Esophagus squamous epithelium (tissue), 4 donors: Measurements from ENCODE around the gene KIAA1586.

ENCODE experiments used
- POLR2A ChIP-seq, 4 donors: fragments of 450-650 bp; IDR thresholded peaks; one replicate each; pipeline ENCODE4 v1.6.1; 2017; ENCODE audit warnings: antibody characterized with exemption in 4 of 4, mild to moderate bottlenecking in 4 of 4, moderate library complexity in 3 of 4
- TF ChIP-seq, protein P1 (sequence below), 6 experiments: fragments of 450-650 bp in 4 of 6; fragments of 200-600 bp in 2 of 6; sonication (generic) in 2 of 6; IDR thresholded peaks; one replicate each; pipeline ENCODE4 v1.5.1; 2016 to 2019; ENCODE audit warnings: antibody characterized with exemption in 6 of 6, mild to moderate bottlenecking in 4 of 6, moderate library complexity in 4 of 6

DNA sequence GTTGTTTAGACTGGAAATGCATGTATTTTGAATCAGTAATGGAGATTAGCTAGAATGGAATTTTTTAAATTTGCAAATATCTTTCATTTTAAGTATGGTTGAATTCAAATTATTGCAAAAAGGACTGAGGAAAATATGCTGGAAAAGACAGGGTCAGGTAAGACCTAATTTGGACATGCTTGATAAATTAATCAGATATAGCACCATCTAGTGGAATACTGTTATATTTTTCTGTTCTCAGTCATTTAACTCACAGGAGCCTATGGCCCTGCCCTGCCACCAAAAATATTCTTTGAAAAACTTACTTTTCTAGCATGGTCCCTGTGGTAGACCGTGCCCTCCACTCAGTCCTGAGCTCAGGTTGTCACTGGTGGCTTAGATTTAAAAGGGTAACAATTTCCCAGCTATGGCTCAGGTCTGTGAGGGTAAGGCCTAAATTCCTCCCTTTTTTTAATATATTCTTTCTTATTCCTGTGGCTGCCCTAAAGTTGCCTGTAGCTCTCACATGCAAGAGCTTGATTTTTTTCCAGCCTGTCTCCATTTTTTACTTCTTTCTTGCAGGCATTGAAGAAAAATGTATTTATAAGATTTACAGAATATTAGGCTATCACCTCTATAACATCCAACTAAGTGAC lies 25.3 kb upstream of the KIAA1586 start:
- TF ChIP-seq, protein P1, sequence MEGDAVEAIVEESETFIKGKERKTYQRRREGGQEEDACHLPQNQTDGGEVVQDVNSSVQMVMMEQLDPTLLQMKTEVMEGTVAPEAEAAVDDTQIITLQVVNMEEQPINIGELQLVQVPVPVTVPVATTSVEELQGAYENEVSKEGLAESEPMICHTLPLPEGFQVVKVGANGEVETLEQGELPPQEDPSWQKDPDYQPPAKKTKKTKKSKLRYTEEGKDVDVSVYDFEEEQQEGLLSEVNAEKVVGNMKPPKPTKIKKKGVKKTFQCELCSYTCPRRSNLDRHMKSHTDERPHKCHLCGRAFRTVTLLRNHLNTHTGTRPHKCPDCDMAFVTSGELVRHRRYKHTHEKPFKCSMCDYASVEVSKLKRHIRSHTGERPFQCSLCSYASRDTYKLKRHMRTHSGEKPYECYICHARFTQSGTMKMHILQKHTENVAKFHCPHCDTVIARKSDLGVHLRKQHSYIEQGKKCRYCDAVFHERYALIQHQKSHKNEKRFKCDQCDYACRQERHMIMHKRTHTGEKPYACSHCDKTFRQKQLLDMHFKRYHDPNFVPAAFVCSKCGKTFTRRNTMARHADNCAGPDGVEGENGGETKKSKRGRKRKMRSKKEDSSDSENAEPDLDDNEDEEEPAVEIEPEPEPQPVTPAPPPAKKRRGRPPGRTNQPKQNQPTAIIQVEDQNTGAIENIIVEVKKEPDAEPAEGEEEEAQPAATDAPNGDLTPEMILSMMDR (IDR thresholded peaks at IDR 0.05), result peak in 5 of 6 experiments; percentile 39 to 64 (median 46)
- TF ChIP-seq POLR2A (IDR thresholded peaks at IDR 0.05), result no peak
